GM18858 (cell line): ENCODE results near the gene AMBN.
"Not testable (repeated sequence)": the region's sequence is repeated elsewhere in the genome, so short reads cannot be mapped to it uniquely, and the experiment has no call there.

Experiments
- ATAC-seq: cut with Tn5 transposase; IDR thresholded peaks from one replicate; pipeline ENCODE4 v1.9.1; 2021; ENCODE audit not compliant: unreplicated experiment

Gene AMBN

DNA sequence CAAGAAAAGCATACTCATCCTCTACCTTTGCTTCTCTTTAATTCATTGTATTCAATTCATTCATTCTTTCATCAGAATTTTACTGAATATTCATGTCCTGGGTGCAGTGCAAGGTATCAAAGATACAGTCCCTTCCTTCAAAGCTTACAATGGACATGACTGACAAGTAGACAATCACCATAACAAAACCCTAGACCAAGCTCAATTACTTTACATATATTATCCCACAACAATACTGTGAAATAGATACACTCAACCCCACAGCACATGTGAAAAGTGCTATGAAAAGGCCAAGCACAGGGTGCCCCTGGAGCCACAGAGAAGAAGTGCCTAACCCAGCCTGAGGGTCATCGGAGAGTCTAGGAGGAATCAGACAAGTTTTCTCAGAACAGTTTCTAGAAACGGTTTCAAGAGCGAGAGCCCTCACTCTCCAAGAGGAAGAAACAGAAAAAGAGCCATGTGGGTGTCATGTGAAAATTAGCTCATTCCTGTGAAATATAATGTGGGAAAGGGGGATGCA is 15.3 kb downstream of the AMBN start:
- ATAC-seq, result no peak

DNA sequence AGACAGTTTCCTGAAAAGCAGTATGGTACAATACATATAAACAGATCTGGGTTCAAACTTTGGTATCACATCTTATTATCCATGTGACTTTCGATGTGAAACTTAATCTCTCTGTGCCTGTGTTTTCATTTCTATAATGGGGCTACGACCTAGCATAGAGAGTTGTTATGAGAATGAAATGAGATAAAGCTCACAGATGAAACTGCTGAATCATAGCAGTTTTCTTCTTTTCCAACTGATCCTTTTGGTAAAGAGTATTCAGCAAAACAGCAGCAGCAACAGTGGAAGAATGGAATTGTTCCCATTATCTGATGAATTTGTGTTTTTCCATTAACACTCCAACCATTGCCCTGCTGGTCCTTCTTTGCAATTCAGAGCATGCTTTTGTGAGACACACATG is 16.3 kb downstream of the AMBN start:
- ATAC-seq, result no peak

DNA sequence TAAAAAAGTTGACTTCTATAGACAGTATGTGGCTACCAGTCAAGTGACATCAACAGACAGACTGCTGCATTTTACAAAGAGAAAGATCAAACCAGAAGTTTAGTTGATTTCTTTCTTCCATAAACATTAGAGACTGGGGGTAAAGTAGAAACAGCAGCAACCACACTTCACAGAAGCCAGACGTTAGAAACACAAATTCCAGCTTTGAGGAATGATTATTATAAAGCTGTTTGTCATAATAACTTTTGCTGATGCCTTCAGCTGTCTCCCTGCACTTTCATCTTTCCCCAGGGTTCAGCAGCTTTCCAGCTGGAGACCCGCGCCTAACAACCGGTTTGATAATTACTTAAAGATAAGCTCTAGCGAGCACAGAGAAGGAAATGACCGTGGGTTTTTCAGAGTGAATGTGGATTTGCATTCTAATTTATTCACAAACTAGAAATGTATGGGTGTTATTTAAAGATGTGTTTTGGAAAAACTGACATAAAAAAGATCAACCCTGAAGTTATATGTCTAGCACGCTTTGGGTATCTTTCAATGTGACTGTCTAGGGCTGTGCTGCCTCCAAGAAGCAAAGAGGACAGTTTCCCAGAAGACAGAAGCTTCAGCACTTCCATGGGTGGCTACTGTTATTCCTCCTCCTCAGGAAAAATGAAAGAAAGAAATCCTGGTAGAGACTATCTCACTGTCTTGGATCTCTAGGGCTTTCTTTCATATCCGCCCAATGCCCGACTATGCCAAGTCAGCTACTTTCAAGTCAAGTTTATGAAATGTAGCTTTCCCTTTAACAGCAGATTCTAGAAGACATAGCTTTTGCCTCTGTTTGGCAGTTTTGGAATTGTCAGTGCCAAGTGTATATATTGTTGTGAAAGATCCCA is 21.5 kb downstream of the AMBN start:
- ATAC-seq, result peak; percentile 59

DNA sequence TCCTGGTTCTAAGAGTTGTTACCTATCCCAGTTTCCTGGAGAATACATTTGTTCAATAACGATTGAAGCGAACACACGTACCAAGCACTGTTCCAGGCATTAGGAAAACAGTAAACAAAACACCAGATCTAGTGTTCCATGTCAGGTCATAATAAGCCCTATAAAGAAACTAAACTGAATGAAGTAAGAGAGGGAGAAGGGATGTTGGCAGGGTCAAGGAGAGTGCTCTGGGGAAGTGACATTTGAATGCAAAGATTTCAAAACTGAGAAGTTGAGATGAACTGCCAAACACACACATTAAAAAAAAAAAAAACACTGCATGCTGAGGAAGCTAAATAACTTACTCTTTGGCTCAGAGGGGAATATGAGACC is 22.1 kb downstream of the AMBN start:
- ATAC-seq, result no peak

DNA sequence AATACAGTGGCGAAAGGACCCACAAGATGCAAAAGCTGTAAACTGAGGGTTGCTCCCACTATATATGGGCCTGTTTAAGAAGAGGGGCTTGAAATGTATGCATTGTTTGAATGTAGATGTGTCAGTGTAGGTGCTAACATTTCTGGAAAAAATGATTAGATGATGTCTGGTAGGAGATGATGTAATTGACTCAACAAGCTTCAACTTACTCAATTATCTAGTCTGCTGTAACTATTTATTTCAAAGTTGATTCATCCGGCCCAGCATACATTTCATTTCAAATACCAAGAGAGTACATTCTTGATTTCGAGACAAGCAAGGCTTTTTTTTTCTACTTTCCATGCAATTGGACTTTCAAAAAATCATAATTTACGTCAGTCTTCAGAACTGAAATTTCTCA is 27.2 kb downstream of the AMBN start:
- ATAC-seq, result no peak

DNA sequence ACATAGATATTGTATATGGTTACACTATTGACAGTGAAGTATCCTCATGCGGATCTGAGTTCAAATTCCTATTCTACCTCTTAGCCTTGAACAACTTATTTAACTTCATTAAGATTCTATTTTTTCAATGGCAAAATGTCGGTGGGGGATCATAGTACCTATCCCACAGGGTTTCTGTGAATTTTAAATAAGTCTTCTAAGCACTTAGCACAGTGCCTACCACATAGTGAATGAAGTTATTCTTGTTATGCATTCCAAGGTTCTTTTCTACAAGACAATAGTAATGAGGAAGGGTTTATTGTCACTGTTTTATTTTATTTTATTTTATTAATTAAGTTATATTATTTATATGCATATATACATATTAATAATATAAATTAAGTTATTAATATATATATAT is 27.7 kb downstream of the AMBN start:
- no peak for ATAC-seq

DNA sequence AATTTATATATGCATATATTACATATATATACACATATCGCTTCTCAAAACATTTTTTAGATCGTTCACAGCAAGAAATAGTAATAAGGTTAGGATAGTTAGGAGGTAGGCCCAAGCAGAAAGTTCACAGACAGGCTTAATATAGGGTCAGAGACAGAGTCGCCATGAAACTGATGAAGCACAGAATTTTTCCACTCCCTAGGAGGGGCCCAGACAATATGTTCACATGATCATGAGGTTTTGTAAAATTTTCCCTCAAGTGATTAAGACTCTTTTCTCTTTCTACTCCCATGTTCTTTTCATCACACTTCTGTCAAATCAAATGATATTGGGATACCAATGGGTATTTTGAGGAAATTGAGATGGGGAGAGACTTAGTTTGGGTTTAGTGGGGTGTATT is 31.3 kb downstream of the AMBN start:
- ATAC-seq, result no peak

DNA sequence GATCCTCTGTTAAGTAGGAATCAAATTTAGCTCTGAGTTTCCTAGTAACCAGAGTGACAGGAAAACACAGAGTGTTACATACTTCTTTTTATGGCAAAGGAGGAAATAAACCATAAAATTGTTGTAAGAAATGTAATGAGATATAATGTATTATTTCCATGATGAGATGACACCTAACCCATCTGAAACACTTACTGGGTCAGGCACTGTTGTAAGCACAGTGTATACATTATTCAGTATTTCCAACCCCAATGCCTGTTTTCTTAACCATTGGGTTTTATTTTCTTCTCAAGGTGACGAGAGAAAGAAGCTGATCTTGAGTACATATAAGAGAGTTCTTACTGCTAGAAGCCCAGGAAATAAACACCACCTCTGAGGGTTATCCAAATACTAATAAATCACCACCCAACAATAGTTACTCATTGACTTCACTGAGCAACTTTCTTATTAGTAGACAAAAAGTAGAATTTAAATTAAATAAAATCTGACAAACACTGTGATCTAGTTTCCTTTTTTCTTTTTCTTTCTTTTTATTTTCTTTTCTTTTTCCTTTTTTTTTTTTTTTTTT is 32.3 kb downstream of the AMBN start:
- no peak for ATAC-seq

DNA sequence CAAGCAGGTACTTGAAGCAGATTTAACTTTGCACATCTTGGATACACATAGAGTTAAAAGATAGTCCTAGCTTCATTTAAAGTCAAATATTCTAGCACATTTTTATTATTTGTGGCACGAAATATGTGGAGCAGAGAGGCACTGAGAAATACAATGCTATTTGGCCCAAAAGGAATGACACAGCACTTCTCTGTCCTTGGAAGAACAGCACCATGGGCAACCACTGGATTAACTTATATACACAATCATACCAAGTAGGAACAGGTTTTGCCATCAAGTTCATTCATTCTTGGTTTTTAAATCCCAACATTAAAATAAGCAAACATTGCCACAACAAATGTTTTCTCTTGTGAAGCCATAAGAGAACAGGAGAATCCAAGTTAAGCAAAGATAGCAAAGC is 35.6 kb downstream of the AMBN start:
- ATAC-seq, result no peak

DNA sequence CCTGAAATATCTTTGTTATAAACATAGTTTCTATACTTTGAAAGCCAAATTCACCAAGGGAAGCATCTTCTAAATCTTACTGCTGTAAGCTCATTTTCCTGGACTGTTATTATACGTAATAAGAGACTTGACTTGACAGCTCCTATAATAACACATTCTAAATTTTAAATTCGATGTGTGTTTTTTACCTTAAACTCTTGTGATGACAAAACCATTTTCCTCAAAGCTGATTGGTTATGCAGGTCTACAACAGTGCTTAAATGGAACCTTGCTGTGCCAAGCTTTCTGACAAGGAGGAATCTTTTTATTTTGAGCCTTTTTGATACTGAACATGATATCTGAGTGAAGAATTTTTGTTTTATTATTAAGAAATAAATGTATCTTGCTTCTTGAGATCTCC is 36.4 kb downstream of the AMBN start, which contains the start of gene ENAM:
Gene ENAM (plus strand): TSS at position 301 of the 400 bp plus-strand sequence. CDS start 757 bp downstream, outside the sequence.
- no peak for ATAC-seq

DNA sequence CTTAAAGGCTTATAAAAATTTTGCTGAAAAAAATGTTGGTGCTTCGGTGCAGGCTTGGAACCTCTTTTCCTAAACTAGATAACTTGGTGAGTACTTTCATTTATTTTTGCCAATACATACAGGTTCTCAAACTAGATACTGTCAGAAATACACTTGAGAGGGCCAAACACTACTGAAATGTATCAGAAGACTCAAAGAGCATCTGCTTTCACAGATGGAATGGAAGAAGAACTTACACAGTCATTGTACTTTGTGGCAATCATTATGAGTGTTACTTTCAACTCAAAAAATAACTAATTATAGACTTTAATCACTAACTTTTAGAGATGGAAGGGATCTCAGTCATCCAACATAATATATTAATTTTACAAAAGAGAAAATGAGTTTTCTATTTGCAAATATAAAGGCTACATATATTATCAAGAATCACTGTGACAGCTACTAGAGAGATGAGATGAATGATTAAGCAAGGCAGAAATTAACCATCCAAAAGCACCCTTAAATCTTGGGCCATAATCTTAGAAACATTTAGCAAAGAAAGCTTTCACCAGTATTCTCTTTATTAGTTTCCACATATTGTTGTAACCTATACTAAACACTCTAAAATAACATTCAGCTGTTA is 37.5 kb downstream of the AMBN start:
- ATAC-seq, result peak; percentile 47

DNA sequence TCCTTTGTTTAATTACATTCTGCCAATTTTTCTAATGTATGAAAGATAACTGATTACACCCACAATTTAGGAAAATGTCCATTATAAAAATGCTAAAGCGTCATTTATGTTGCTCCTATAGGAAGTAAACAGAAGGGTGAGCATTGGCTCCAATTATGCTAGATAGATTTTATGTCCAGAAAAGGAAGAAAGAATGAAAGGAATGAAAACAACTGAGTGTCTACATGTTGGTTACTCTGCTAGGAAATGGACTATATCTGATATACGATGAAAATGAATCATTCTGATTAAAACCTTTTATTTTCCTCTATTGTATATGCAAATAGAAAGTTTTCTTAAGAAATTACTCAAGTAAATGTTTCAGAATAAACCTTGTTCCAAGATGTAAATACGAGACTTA is 38.1 kb downstream of the AMBN start:
- no peak for ATAC-seq

DNA sequence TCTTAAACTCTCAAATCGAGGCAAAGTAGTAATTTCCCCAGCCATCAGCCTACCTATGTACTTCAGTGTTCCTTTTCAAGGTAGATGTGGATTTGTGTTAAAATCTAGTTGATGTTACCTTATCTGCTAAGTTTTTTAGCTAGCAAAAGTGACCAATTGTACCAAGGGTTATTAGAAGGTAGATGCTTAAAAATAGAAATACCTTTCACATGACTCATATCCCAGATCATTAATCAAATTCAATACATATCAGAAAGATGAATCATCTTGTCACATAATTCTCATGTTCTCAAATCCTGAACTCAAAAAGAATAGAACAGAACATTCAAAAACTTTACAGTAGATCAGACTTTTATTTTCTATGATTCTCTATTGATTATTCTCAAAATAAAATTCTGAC is 40.0 kb downstream of the AMBN start:
- no peak for ATAC-seq

DNA sequence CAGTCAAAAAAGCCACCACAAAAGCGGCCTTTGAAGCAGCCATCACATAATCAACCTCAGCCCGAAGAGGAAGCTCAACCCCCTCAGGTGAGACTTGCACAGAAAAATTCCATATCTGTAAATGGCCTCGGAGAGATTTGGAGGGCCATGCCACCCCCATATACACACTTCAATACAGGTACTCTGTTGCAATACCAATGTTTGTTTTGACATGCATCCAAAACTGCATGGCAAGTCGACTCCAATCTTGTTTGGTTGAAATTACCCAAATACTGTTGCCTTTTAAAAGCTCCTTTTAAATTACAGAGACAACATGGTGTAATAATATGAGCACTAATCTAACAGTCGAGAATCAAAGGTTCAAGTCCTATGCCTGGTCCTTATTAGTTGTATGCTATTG is 42.4 kb downstream of the AMBN start:
- no peak for ATAC-seq

DNA sequence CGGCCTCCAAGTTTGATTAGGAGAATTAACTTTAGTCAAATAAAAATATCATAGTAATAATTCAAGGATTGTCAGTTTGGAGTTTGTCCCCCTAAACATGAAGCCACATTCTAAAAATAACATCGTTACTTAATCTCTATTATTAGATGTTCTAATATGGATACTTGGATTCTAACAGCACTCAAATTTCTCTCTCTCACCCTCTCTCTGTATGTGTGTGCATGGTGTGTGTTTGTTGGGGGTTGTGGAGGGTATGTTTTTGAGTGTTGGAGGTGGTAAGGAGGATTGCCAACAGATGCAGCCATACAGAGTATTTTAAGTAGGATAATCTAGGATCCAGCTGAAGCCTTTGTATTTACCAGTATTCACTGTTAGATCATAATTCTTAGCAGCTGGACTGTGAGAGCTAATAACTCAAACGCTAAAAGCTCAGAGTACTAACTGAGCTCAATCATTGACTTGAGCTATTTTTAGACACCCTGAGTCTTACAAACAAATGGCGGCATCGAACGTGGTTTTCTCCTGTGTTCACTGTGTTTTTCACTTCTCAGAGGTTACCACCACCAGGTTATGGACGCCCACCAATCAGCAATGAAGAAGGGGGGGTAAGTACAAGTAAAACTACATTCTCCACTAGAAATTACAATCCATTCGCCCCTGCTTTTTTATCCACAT is 45.3 kb downstream of the AMBN start:
- no peak for ATAC-seq

DNA sequence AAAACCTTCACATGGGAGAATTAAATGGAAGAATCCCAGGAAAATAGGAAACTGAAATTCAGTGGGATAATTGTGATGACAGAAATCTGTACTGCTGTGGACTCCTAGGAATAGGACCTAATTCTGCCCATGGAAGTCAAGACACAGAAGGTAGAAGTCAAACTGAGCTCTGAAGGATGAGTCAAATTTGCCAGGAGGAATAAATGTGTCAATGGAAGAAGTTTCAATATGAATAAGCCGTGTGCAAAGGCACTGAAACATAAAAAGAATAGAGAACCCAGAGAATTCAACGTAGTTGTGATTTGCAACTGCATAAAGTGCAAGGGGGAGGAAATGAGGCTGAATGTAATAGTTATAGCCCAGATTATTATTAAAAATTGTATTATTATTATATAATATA is 48.1 kb downstream of the AMBN start:
- ATAC-seq, result peak; percentile 78

DNA sequence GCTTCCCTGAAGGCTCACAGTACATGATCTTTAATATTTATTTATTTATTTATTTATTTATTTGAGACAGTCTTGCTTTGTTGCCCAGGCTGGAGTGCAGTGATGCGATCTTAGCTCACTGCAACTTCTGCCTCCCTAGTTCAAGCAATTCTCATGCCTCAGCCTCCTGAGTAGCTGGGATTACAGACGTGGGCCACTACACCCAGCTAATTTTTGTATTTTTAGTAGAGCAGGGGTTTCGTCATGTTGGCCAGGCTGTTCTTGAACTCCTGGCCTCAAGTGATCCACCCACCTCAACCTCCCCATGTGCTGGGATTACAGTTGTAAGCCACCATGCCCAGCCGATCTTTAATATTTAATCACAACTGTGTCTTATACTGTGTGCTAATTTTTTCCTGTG is 58.7 kb downstream of the AMBN start:
- ATAC-seq, result not testable (repeated sequence)

DNA sequence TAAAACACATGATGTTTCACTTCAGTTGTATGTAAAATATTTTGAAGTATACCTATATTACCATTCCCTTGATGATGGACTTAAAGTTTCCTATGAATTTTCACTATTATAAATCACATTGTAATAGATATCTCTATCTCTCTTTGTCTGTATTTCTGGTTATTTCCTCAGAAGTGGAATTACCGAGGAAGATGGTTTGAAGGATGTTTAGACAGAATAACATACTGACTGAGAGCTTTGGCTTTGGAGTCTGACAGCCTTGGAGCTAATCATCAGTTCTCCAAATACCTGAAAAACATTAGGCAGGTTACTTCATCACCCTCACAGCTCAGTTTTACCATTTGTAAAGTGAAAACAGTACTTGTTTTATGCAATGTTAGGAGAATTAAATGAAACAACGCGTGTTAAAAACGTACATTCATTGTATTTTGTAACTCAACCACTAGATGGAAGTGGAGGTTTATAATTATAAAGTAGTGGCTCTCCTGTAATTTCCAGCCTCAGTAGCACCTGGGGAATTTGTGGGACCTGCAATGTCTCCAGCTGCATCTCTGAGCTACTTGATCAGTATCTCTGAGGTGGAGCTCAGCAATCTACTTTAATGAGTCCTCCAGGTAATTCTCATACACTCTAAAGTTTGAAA is 59.9 kb downstream of the AMBN start:
- peak; percentile 49 for ATAC-seq

DNA sequence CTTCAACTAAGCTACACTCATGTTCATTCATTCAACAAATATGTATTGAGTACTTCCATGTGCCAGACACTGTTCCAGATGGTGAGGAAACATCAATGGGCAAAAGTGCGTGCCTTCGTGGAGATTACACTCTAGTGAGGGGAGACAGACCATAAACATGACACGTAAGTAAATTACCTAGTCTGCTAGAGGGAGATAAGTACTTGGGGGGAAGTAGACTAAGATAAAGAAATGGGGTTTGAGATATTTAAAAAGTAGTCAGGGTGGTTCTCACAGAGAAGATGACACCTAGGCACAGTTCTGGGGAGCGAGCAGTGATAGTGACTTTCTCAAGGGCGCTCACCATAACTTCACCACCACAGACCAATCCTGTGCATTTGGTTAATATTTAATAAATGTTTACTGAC is 62.6 kb downstream of the AMBN start:
- ATAC-seq, result no peak
